Dedifferentiated amniotic fluid mesenchymal stem cell (primary cell): ENCODE data around the gene AGBL4.

Experiments
- DNase-seq: peaks from one replicate; pipeline ENCODE4 v3.0.0-alpha.2; 2016; ENCODE audit errors: extremely low spot score

Gene AGBL4

DNA sequence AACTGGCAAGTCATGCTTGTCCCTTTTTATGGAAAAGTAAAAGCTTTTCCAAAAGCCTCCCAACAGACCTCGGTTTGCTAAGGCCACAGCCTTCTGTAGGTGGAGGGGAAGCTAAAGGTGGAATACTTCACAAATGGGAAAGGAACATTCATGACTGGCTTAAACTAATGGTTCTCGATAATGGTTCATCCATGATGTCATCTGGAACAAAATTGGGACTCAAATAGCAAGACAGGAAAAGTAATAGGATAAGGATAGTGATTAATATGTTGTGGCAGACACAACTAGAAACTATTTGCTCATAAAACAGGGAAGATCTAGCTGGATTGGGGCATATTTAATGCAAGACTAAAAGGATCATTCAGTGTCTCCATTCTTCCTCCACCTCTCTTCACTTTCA lies 1535.0 kb downstream of the AGBL4 start:
- DNase-seq: no peak
